CD14-positive monocyte (primary cell): ENCODE data around the gene RBM17. TPM values are rescaled to one million over a fixed set of nuclear protein-coding genes. Genes with fewer than 3 reads are reported as not detected.

Experiments
- DNase-seq, 3 donors: peaks; one replicate each; pipeline ENCODE4 v3.0.0-alpha.2; 2011 to 2022
- H2AFZ ChIP-seq: 2 replicates; pipeline ENCODE4 v1.6.0; 2012; ENCODE audit warnings: mild to moderate bottlenecking, low read depth, low read length, inconsistent platforms; ENCODE audit not compliant: insufficient read depth, poor library complexity, severe bottlenecking
- H3K27ac ChIP-seq, 2 donors: 1 replicate in 1 of 2; 2 replicates in 1 of 2; pipeline ENCODE4 v1.5.1; 2012 to 2013; ENCODE audit warnings: low read length in 2 of 2, control low read depth in 1 of 2, inconsistent platforms in 1 of 2, low read depth in 1 of 2, mild to moderate bottlenecking in 1 of 2
- H3K27me3 ChIP-seq, 2 donors: one replicate each; pipeline versions ENCODE4 v1.6.0 to v1.6.1; 2011 to 2013; ENCODE audit warnings: low read length in 2 of 2; ENCODE audit not compliant: control insufficient read depth in 2 of 2, insufficient read depth in 2 of 2
- H3K36me3 ChIP-seq, 2 donors: replicated peaks in 1 of 2; 1 replicate in 1 of 2; 2 replicates in 1 of 2; pipeline versions ENCODE4 v1.5.1 to v1.6.1; 2012 to 2013; ENCODE audit warnings: low read length in 2 of 2, control low read depth in 1 of 2, inconsistent platforms in 1 of 2, mild to moderate bottlenecking in 1 of 2; ENCODE audit not compliant: insufficient read depth in 2 of 2, control insufficient read depth in 1 of 2
- H3K4me1 ChIP-seq, 2 donors: 1 replicate in 1 of 2; 2 replicates in 1 of 2; pipeline versions ENCODE4 v1.5.1 to v1.6.1; 2012 to 2013; ENCODE audit warnings: low read length in 2 of 2, control low read depth in 1 of 2, inconsistent platforms in 1 of 2, mild to moderate bottlenecking in 1 of 2, moderate library complexity in 1 of 2; ENCODE audit not compliant: insufficient read depth in 2 of 2, control insufficient read depth in 1 of 2
- H3K4me2 ChIP-seq: replicated peaks from 2 replicates; pipeline ENCODE3; 2012; ENCODE audit warnings: low read length, moderate library complexity, mild to moderate bottlenecking; ENCODE audit not compliant: poor library complexity, severe bottlenecking; ENCODE audit errors: extremely low read depth
- H3K4me3 ChIP-seq, 3 experiments: fragments of 200-600 bp in 1 of 3; sonication (generic) in 1 of 3; replicated peaks in 1 of 3; 1 replicate in 2 of 3; 2 replicates in 1 of 3; pipeline ENCODE4 v1.5.1; 2011 to 2013; ENCODE audit warnings: low read length in 3 of 3, mild to moderate bottlenecking in 3 of 3, control low read depth in 2 of 3, low read depth in 2 of 3, inconsistent platforms in 1 of 3, moderate library complexity in 1 of 3
- H3K79me2 ChIP-seq: 2 replicates; pipeline ENCODE4 v1.6.0; 2012; ENCODE audit warnings: mild to moderate bottlenecking, control low read depth, inconsistent platforms, low read length, moderate library complexity; ENCODE audit not compliant: insufficient read depth
- H3K9ac ChIP-seq: 2 replicates; pipeline ENCODE4 v1.6.0; 2017; ENCODE audit warnings: low read length, mild to moderate bottlenecking; ENCODE audit not compliant: insufficient read depth, poor library complexity, severe bottlenecking
- H3K9me3 ChIP-seq, 2 donors: replicated peaks in 1 of 2; 1 replicate in 1 of 2; 2 replicates in 1 of 2; pipeline versions ENCODE4 v1.5.1 to v1.6.1; 2012 to 2013; ENCODE audit warnings: low read length in 2 of 2, control low read depth in 1 of 2; ENCODE audit not compliant: control insufficient read depth in 1 of 2, insufficient read depth in 1 of 2
- H4K20me1 ChIP-seq: 2 replicates; pipeline ENCODE4 v1.6.0; 2012; ENCODE audit warnings: mild to moderate bottlenecking, low read length, control low read depth, moderate library complexity; ENCODE audit not compliant: insufficient read depth
- H3K27ac Mint-ChIP-seq, 7 donors: one replicate each; pipeline ENCODE4 v1.8.0; 2020; ENCODE audit warnings: mild to moderate bottlenecking in 7 of 7, mixed read lengths in 7 of 7, moderate library complexity in 6 of 7, inconsistent platforms in 2 of 7
- H3K27me3 Mint-ChIP-seq, 3 donors: one replicate each; pipeline ENCODE4 v1.8.0; 2021 to 2022; ENCODE audit warnings: low read depth in 3 of 3, mild to moderate bottlenecking in 3 of 3, mixed read lengths in 3 of 3, moderate library complexity in 3 of 3, inconsistent platforms in 1 of 3
- H3K36me3 Mint-ChIP-seq, 2 donors: one replicate each; pipeline ENCODE4 v1.8.0; 2020; ENCODE audit warnings: mixed read lengths in 2 of 2, inconsistent platforms in 1 of 2, mild to moderate bottlenecking in 1 of 2
- H3K4me1 Mint-ChIP-seq: one replicate; pipeline ENCODE4 v1.8.0; 2020; ENCODE audit warnings: mild to moderate bottlenecking, mixed read lengths
- H3K4me3 Mint-ChIP-seq, 2 donors: one replicate each; pipeline ENCODE4 v1.8.0; 2020; ENCODE audit warnings: mild to moderate bottlenecking in 2 of 2, mixed read lengths in 2 of 2, moderate library complexity in 1 of 2
- H3K9me3 Mint-ChIP-seq, 7 donors: one replicate each; pipeline ENCODE4 v1.8.0; 2020 to 2022; ENCODE audit warnings: mixed read lengths in 7 of 7, mild to moderate bottlenecking in 6 of 7, moderate library complexity in 6 of 7, inconsistent platforms in 2 of 7
- WGBS: methylation state at CpG from one replicate; pipeline ENCODE4 v1.1.5; 2013; ENCODE audit warnings: missing lambda C conversion rate; ENCODE audit not compliant: insufficient coverage; 5-methylcytosine and 5-hydroxymethylcytosine counted together
- intact Hi-C, 2 donors: fragments of 100-400 bp; cut with micrococcal nuclease; formaldehyde crosslinking; loops; one replicate each; pipeline versions ENCODE4 v1.15.0 to v1.15.1; 2023
- polyA plus RNA-seq, 3 donors: library from polyadenylated mRNA; depleted of rRNA in 1 of 3; unstranded in 2 of 3; stranded (reverse) in 1 of 3; fragments of 300-500 nt in 2 of 3; fragments of >200 nt in 1 of 3; fragmentation: Illumina TruSeq in 2 of 3; gene quantifications; 1 replicate in 2 of 3; 2 replicates in 1 of 3; pipeline ENCODE4 v1.2.3, GENCODE V29; 2012 to 2021
- TF ChIP-seq, protein P1 (sequence below): fragments of 200-600 bp; IDR thresholded peaks from one replicate; pipeline ENCODE4 v1.8.0; 2022; ENCODE audit warnings: antibody characterized with exemption, mild to moderate bottlenecking

The RBM17 gene
- polyA plus RNA-seq, 3 donors, result 37.2 to 51.4 (median 44.5) TPM

- Histone ChIP-seq H3K79me2 (peaks cover 5% of the 10 kb centered on the region), H3K4me1 (peaks cover 31 to 42% of the 10 kb centered on the region in 2 donors), H3K9me3 (no peaks in the 10 kb centered on the region), H2AFZ (peak overlapping the region; percentile 63), H3K9ac (no peak overlapping the region), H3K36me3 (no peaks in the 10 kb centered on the region), H3K4me2 (peak overlapping the region; percentile 44), H3K27me3 (no peaks in the 10 kb centered on the region), H3K4me3 (peak overlapping the region in 1 of 3 experiments; percentile 28), H4K20me1 (peaks cover under 1% of the 10 kb centered on the region), H3K27ac (no peak overlapping the region)
- peaks cover 0 to 2% (median 0%) of the 10 kb centered on the region in 7 donors for H3K9me3 Mint-ChIP-seq
- H3K4me1 Mint-ChIP-seq, result peaks cover 34% of the 10 kb centered on the region
- H3K36me3 Mint-ChIP-seq, result no peaks in the 10 kb centered on the region
- WGBS, result 49% methylated on average over 25 of the region's 28 CpGs
- intact Hi-C loops, result no loop called here
- TF ChIP-seq, protein P1, sequence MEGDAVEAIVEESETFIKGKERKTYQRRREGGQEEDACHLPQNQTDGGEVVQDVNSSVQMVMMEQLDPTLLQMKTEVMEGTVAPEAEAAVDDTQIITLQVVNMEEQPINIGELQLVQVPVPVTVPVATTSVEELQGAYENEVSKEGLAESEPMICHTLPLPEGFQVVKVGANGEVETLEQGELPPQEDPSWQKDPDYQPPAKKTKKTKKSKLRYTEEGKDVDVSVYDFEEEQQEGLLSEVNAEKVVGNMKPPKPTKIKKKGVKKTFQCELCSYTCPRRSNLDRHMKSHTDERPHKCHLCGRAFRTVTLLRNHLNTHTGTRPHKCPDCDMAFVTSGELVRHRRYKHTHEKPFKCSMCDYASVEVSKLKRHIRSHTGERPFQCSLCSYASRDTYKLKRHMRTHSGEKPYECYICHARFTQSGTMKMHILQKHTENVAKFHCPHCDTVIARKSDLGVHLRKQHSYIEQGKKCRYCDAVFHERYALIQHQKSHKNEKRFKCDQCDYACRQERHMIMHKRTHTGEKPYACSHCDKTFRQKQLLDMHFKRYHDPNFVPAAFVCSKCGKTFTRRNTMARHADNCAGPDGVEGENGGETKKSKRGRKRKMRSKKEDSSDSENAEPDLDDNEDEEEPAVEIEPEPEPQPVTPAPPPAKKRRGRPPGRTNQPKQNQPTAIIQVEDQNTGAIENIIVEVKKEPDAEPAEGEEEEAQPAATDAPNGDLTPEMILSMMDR, result no peak
- peak in 2 of 3 donors; percentile 22 to 33 for DNase-seq
- peaks cover 6 to 20% (median 19%) of the 10 kb centered on the region in 3 donors for H3K27me3 Mint-ChIP-seq
- H3K4me3 Mint-ChIP-seq, result peak overlapping the region in 1 of 2 donors; percentile 78
- peak overlapping the region in 3 of 7 donors; percentile 25 to 85 (median 67) for H3K27ac Mint-ChIP-seq
Observed at GRCh38 chr10:6140141-6140841, 51.5 kb downstream of the RBM17 start.

GRCh38 chr10:6140965-6141295 is 52.1 kb downstream of the RBM17 start:
- peak overlapping the region; percentile 44 for H3K4me2 ChIP-seq
- H3K4me3 ChIP-seq, result peak overlapping the region in 1 of 3 experiments; percentile 28
- TF ChIP-seq, protein P1, result no peak
- H3K27ac ChIP-seq, result no peak overlapping the region
- Mint-ChIP-seq H3K4me3 (peak overlapping the region; percentile 51 to 78), H3K36me3 (no peaks in the 10 kb centered on the region), H3K27me3 (peaks cover 6 to 19% (median 15%) of the 10 kb centered on the region in 3 donors), H3K27ac (peak overlapping the region in 5 of 7 donors; percentile 14 to 85 (median 76)), H3K4me1 (peaks cover 37% of the 10 kb centered on the region), H3K9me3 (peaks cover 0 to 2% (median 0%) of the 10 kb centered on the region in 7 donors)
- 43% methylated on average over 4 of the region's 8 CpGs for WGBS
- H3K27me3 ChIP-seq, result no peaks in the 10 kb centered on the region
- H3K36me3 ChIP-seq, result no peaks in the 10 kb centered on the region
- no peak overlapping the region for H3K9ac ChIP-seq
- H2AFZ ChIP-seq, result no peak overlapping the region
- intact Hi-C loops, result no loop called here
- no peak for DNase-seq
- no peaks in the 10 kb centered on the region for H3K9me3 ChIP-seq
- H3K4me1 ChIP-seq, result peaks cover 37 to 48% of the 10 kb centered on the region in 2 donors
- H3K79me2 ChIP-seq, result peaks cover 12% of the 10 kb centered on the region
- H4K20me1 ChIP-seq, result peaks cover 7% of the 10 kb centered on the region
